Measurements from ENCODE around the gene BTG4. TPM values are rescaled to one million over a fixed set of nuclear protein-coding genes. Genes with fewer than 3 reads are reported as not detected.

The BTG4 gene
- total and polyA plus RNA-seq, 2 of the 8 experiments (the other 6 are each of a cell fraction or from before 2014, with no cell fraction given) = 0.06 TPM; not detected in 1

GRCh38 chr11:111460340-111460739, 51.8 kb downstream of the BTG4 start (continued):
- no peak for TF ChIP-seq GTF2F1 (IDR thresholded peaks at IDR 0.05; ENCODE audit: borderline replicate concordance, low read depth, low read length)
- TF ChIP-seq FOSL1 (IDR thresholded peaks at IDR 0.05; ENCODE audit: insufficient read depth, low read depth, low read length) = no peak
- no peak for TF ChIP-seq SIRT6 (IDR thresholded peaks at IDR 0.05; ENCODE audit: low read length)

Measured in H1 (cell line).